ENCODE results near the gene ZNF224. TPM values are rescaled to one million over a fixed set of nuclear protein-coding genes. Genes with fewer than 3 reads are reported as not detected.

Gene ZNF224
- total RNA-seq, 1 experiment from 2014 or later = 29.3 TPM

- intact Hi-C loops (cut with micrococcal nuclease; ENCODE audit: unreplicated experiment) = loop anchor here (2.0 kb wide), 1 partner anchor 19 kb away; the partner anchor contains the start of gene ZNF223
- ChIA-PET CTCF (no interaction called here), POLR2A (ENCODE audit: unreplicated experiment) (no interaction called here)
- Histone ChIP-seq H3K9me3 (ENCODE audit: insufficient read depth, low read depth) (peaks cover 37% of the 10 kb centered on the region), H3K4me3 (peak within 1 kb of the TSS; percentile 70), H3K9me2 (ENCODE audit: insufficient read depth) (no peaks in the 10 kb centered on the region), H4K20me1 (ENCODE audit: insufficient read depth) (no peaks in the 10 kb centered on the region), H3K4me1 (replicated peaks; ENCODE audit: insufficient read depth) (peaks cover 7% of the 10 kb centered on the region; the same call in 1 of the 2 replicates), H3K79me2 (ENCODE audit: low read depth) (peaks cover 7% of the 10 kb centered on the region; the same call in 1 of the 2 replicates), H3K4me2 (peak within 1 kb of the TSS; percentile 77), H3F3A (ENCODE audit: insufficient read depth, low read depth) (no peaks in the 10 kb centered on the region), H3K27ac (peak within 1 kb of the TSS; percentile 17; the same call in 1 of the 2 replicates), H3K27me3 (ENCODE audit: insufficient read depth, low read depth) (no peaks in the 10 kb centered on the region), H3K36me3 (ENCODE audit: low read depth) (peaks cover 10% of the 10 kb centered on the region), H2AFZ (peak within 1 kb of the TSS; percentile 97)
- TF ChIP-seq EZH2 (IDR thresholded peaks at IDR 0.05; ENCODE audit: low read depth) = no peak
- TF ChIP-seq, protein P1, sequence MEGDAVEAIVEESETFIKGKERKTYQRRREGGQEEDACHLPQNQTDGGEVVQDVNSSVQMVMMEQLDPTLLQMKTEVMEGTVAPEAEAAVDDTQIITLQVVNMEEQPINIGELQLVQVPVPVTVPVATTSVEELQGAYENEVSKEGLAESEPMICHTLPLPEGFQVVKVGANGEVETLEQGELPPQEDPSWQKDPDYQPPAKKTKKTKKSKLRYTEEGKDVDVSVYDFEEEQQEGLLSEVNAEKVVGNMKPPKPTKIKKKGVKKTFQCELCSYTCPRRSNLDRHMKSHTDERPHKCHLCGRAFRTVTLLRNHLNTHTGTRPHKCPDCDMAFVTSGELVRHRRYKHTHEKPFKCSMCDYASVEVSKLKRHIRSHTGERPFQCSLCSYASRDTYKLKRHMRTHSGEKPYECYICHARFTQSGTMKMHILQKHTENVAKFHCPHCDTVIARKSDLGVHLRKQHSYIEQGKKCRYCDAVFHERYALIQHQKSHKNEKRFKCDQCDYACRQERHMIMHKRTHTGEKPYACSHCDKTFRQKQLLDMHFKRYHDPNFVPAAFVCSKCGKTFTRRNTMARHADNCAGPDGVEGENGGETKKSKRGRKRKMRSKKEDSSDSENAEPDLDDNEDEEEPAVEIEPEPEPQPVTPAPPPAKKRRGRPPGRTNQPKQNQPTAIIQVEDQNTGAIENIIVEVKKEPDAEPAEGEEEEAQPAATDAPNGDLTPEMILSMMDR (conservative IDR thresholded peaks at IDR 0.05) = no peak
- TSS peak; percentile 62 for BruUV-seq (replicated peaks)
- DNase-seq = peak; percentile 84 to 88
Observed at GRCh38 chr19:44071824-44072542, 22.2 kb upstream of the ZNF224 start, which contains the start of gene ZNF284. Gene ZNF284 (plus strand): TSS chr19:44072159. CDS start chr19:44076390, 4,231 bp downstream.

DNA sequence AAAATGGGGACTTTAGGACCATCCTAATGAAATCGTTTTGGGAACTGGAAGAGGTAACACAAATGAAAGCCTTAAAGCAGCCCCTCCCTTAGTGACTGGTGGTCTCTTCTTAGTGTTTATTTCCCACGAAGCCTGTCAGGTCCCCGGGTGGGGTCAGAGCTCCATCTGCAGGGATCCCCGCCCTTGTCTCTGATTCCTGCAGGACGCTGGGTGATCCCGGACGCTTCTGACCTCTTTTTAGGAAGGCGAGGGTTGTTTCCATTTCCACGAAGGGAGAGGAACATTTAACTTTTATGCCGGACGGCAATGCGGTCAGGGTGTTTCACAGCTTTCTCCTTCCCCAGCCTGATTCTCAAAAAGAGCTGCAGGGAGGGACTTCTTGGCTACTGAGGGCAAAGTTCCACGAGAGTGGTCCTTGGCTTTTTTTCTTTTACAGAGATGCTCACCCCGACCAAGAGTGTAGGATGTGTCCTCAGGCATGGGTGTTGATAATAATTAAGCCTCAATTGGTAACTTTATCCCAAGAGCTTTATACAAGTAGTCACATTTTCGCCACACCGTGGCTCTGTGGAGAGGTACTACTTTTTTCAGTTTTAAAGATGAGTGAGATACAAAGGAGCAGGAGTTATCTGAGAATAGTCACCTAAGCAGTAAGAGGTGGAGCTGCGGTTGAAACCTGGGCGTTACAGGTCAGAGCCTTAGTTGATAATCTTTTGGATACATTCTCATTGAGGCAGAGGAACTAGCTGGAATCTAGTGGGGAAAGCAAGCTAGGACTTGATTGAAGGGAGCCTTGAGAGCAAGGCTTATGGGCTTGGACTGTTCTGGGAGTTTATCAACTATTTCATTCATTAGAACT is 21.4 kb upstream of the ZNF224 start:
- Histone ChIP-seq H3K79me2 (ENCODE audit: low read depth) (peaks cover 7% of the 10 kb centered on the region; the same call in 1 of the 2 replicates), H3K4me3 (peak overlapping the region; percentile 70), H3K4me2 (peak overlapping the region; percentile 77), H3K27ac (no peak overlapping the region), H3K27me3 (ENCODE audit: insufficient read depth, low read depth) (no peaks in the 10 kb centered on the region), H3K36me3 (ENCODE audit: low read depth) (peaks cover 3% of the 10 kb centered on the region; the same call in 1 of the 2 replicates), H3K9me3 (ENCODE audit: insufficient read depth, low read depth) (peaks cover 30% of the 10 kb centered on the region), H3K4me1 (replicated peaks; ENCODE audit: insufficient read depth) (peaks cover 7% of the 10 kb centered on the region; the same call in 1 of the 2 replicates), H3K9me2 (ENCODE audit: insufficient read depth) (no peaks in the 10 kb centered on the region), H2AFZ (peak overlapping the region; percentile 97), H4K20me1 (ENCODE audit: insufficient read depth) (no peaks in the 10 kb centered on the region), H3F3A (ENCODE audit: insufficient read depth, low read depth) (no peaks in the 10 kb centered on the region)
- no peak for TF ChIP-seq EZH2 (IDR thresholded peaks at IDR 0.05; ENCODE audit: low read depth)
- TF ChIP-seq, protein P1 (conservative IDR thresholded peaks at IDR 0.05) = no peak
- DNase-seq = no peak
- BruUV-seq (replicated peaks) = no TSS peak
- CTCF ChIA-PET = no interaction called here
- POLR2A ChIA-PET (ENCODE audit: unreplicated experiment) = interaction anchor here (0.6 kb wide), 1 partner anchor 23 kb away, joined by 7 read pairs; no protein-coding TSS in a partner anchor
- intact Hi-C loops (cut with micrococcal nuclease; ENCODE audit: unreplicated experiment) = loop anchor here (2.0 kb wide), 1 partner anchor 20 kb away; the partner anchor contains the start of gene ZNF223

DNA sequence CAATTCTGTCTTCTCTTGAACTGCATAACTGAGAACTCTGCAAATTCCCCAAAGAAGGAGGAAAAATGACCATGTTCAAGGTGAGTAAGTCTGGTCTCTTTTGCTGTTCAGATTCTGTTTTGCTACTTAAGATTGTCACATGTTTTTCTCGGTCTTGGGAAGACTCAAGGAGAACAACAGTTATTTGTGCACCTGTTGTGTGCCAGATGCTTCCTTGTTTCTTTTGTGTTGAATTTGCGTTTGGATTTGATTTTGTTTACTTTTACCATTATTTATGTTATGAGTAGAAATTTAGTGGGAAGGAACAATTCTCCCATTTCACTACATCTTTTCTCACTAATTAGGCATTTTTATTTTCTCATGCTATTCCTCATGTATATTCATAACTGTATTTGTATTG is 17.8 kb upstream of the ZNF224 start:
- intact Hi-C loops (cut with micrococcal nuclease; ENCODE audit: unreplicated experiment) = no loop called here
- BruUV-seq (replicated peaks) = no TSS peak
- peaks cover 3% of the 10 kb centered on the region; the same call in 1 of the 2 replicates for H3K9me3 ChIP-seq (ENCODE audit: insufficient read depth, low read depth)

More for the DNA sequence above, 17.8 kb upstream of the ZNF224 start:
- no peaks in the 10 kb centered on the region for H4K20me1 ChIP-seq (ENCODE audit: insufficient read depth)
- H3K27me3 ChIP-seq (ENCODE audit: insufficient read depth, low read depth) = no peaks in the 10 kb centered on the region
- no peak overlapping the region for H3K27ac ChIP-seq
- no peak overlapping the region for H3K4me3 ChIP-seq
- TF ChIP-seq, protein P1 (conservative IDR thresholded peaks at IDR 0.05) = no peak
- no peak for TF ChIP-seq EZH2 (IDR thresholded peaks at IDR 0.05; ENCODE audit: low read depth)
- POLR2A ChIA-PET (ENCODE audit: unreplicated experiment) = no interaction called here
- no peak for DNase-seq
- CTCF ChIA-PET = no interaction called here
- peaks cover 7% of the 10 kb centered on the region; the same call in 1 of the 2 replicates for H3K4me1 ChIP-seq (replicated peaks; ENCODE audit: insufficient read depth)
- no peak overlapping the region for H2AFZ ChIP-seq
- no peak overlapping the region for H3K4me2 ChIP-seq
- no peaks in the 10 kb centered on the region for H3F3A ChIP-seq (ENCODE audit: insufficient read depth, low read depth)
- H3K79me2 ChIP-seq (ENCODE audit: low read depth) = peaks cover 7% of the 10 kb centered on the region; the same call in 1 of the 2 replicates
- H3K36me3 ChIP-seq (ENCODE audit: low read depth) = peaks cover 3% of the 10 kb centered on the region; the same call in 1 of the 2 replicates
- H3K9me2 ChIP-seq (ENCODE audit: insufficient read depth) = no peaks in the 10 kb centered on the region
